Measurements from ENCODE around the gene SEZ6L. TPM values are rescaled to one million over a fixed set of nuclear protein-coding genes. Genes with fewer than 3 reads are reported as not detected.

The SEZ6L gene
- total and polyA plus RNA-seq, 12 donors = 0.01 to 2.5 (median 0.28) TPM

DNA sequence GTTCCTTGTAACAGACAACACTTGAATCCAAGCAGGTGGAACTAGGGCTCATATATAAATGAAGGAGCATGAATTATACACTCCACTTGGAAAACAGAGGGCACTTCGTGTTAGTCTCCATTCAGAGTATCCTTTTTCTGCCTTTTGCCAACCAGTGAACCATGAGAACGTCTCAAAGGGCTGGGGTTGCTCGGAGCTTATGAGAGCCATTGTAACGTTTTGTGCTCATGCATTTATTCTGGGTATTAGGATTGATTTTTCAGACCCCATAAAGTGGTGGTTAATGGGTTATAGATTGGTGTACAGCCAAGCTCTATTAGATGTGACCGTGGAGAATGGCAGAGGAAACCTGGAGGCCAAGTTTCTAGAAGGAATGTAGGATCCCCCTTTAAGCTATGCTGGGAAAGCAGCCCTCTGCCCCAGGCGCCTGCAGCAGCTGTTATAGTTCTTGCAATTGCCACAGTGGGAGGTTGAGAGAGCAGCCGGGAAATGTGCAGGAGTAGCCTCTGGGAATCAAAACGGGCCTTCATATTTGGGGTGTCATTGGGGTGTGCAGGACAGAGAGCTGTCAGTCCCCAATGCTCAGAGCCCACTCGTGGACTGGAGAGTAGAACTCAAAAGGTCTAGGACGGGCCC is 205.2 kb downstream of the SEZ6L start:
- Histone ChIP-seq H3K27me3 (peaks cover 0 to 84% (median 39%) of the 10 kb centered on the region in 7 donors), H3K9me3 (peaks cover 0 to 10% (median 0%) of the 10 kb centered on the region in 11 donors), H3K4me1 (peaks cover 0 to 6% (median 0%) of the 10 kb centered on the region in 9 donors), H3K4me3 (no peak overlapping the region), H3K27ac (no peak overlapping the region), H3K36me3 (no peaks in the 10 kb centered on the region)
- ATAC-seq (no peak), DNase-seq (no peak)
- intact Hi-C loops (cut with DNase I) = loop anchor here in 1 of 10 donors (5.0 kb wide), 1 partner anchor 88 kb away; no protein-coding TSS in a partner anchor
- WGBS, 2 donors = 48 to 57% methylated on average over 10 of the region's 10 CpGs
- TF ChIP-seq, protein P1, sequence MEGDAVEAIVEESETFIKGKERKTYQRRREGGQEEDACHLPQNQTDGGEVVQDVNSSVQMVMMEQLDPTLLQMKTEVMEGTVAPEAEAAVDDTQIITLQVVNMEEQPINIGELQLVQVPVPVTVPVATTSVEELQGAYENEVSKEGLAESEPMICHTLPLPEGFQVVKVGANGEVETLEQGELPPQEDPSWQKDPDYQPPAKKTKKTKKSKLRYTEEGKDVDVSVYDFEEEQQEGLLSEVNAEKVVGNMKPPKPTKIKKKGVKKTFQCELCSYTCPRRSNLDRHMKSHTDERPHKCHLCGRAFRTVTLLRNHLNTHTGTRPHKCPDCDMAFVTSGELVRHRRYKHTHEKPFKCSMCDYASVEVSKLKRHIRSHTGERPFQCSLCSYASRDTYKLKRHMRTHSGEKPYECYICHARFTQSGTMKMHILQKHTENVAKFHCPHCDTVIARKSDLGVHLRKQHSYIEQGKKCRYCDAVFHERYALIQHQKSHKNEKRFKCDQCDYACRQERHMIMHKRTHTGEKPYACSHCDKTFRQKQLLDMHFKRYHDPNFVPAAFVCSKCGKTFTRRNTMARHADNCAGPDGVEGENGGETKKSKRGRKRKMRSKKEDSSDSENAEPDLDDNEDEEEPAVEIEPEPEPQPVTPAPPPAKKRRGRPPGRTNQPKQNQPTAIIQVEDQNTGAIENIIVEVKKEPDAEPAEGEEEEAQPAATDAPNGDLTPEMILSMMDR (IDR thresholded peaks at IDR 0.05) = no peak

DNA sequence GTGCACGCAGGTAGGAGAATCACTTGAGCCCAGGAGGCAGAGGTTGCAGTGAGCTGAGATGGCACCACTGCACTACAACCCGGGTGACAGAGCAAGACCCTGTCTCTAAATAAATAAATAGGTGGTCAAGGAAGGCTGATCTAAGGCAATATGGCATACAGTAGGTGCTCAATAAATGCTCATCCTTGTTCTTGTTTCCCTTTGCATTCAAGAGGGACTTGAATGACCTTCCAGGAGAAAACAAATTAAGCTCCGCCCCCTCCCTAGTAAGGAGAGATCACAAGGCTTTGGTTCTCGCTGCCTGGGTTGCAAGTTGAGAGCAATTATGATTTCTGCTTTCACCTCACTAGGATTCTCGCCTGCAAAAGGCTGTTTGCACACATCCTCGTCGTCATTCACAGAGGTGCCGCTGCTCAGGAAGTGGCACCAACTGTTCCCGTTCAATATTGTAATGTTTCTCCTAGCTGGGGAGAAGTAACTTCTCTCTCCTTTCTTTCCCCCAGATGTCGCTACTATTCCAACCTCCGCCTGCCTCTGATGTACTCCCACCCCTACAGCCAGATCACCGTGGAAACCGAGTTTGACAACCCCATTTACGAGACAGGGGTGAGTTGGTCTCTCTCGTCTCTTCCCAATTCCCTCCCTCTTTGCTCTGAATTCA is 208.0 kb downstream of the SEZ6L start:
- DNase-seq (no peak), ATAC-seq (no peak)
- Histone ChIP-seq H3K27me3 (peaks cover 0 to 86% (median 54%) of the 10 kb centered on the region in 7 donors), H3K4me3 (no peak overlapping the region), H3K36me3 (no peaks in the 10 kb centered on the region), H3K4me1 (peaks cover 0 to 6% (median 0%) of the 10 kb centered on the region in 9 donors), H3K9me3 (peaks cover 0 to 10% (median 0%) of the 10 kb centered on the region in 11 donors), H3K27ac (no peak overlapping the region)
- intact Hi-C loops (cut with DNase I) = no loop called here
- WGBS, 2 donors = 23 to 25% methylated on average over 15 of the region's 15 CpGs
- TF ChIP-seq, protein P1 (IDR thresholded peaks at IDR 0.05) = peak in 2 of 9 donors; percentile 18 to 19

GRCh38 chr22:26380072-26380830 is 211.0 kb downstream of the SEZ6L start:
- Histone ChIP-seq H3K4me3 (no peak overlapping the region), H3K36me3 (no peaks in the 10 kb centered on the region), H3K9me3 (peaks cover 0 to 10% (median 0%) of the 10 kb centered on the region in 11 donors), H3K27me3 (peaks cover 0 to 80% (median 36%) of the 10 kb centered on the region in 7 donors), H3K4me1 (peaks cover 0 to 6% (median 0%) of the 10 kb centered on the region in 9 donors), H3K27ac (no peak overlapping the region)
- no peak for DNase-seq
- ATAC-seq = no peak
- intact Hi-C loops (cut with DNase I) = no loop called here
- WGBS, 2 donors = 71% methylated on average over 10 of the region's 10 CpGs
- TF ChIP-seq, protein P1 (IDR thresholded peaks at IDR 0.05) = no peak

GRCh38 chr22:26382782-26383181 is 213.5 kb downstream of the SEZ6L start:
- intact Hi-C loops (cut with DNase I) = no loop called here
- ATAC-seq (no peak), DNase-seq (no peak)
- Histone ChIP-seq H3K36me3 (no peaks in the 10 kb centered on the region), H3K9me3 (peaks cover 0 to 10% (median 0%) of the 10 kb centered on the region in 11 donors), H3K4me1 (peaks cover 0 to under 1% (median 0%) of the 10 kb centered on the region in 9 donors), H3K27me3 (peaks cover 0 to 73% (median 20%) of the 10 kb centered on the region in 7 donors), H3K4me3 (no peak overlapping the region), H3K27ac (no peak overlapping the region)
- TF ChIP-seq, protein P1 (IDR thresholded peaks at IDR 0.05) = no peak
- WGBS, 2 donors = 62 to 65% methylated on average over 3 of the region's 3 CpGs

Measured in heart right ventricle (tissue), 16 donors.